HG03280 (cell line): ENCODE data around the gene KLF15.

Experiments used
- ATAC-seq: cut with Tn5 transposase; IDR thresholded peaks from one replicate; pipeline ENCODE4 v1.9.1; 2021; ENCODE audit warnings: mild to moderate bottlenecking, moderate library complexity; ENCODE audit not compliant: unreplicated experiment

KLF15 gene

GRCh38 chr3:126364130-126364695 is 7.0 kb upstream of the KLF15 start:
- no peak for ATAC-seq

DNA sequence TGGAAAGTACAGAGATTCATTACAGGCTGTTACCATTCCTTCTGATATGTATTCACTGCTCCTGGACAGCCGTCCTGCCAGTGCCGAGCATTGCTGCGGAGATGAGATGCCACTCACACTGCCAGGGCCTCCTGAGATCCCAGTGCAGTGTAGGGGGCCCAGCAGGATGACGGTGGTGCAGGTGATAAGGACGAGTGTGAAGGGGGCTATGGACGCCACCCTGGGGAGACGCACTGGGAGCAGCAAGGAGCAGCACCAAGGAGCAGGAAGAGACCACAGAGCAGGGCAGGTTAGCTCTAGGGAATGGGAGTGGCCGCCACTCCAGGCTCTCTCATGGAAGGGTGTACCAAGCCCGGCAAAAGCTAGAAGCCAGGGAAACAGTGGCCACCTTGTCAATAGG is 4.0 kb upstream of the KLF15 start:
- ATAC-seq = no peak

- no peak for ATAC-seq
Measured at GRCh38 chr3:126360714-126361060, 3.5 kb upstream of the KLF15 start.

GRCh38 chr3:126360046-126360713 is 3.0 kb upstream of the KLF15 start:
- no peak for ATAC-seq

DNA sequence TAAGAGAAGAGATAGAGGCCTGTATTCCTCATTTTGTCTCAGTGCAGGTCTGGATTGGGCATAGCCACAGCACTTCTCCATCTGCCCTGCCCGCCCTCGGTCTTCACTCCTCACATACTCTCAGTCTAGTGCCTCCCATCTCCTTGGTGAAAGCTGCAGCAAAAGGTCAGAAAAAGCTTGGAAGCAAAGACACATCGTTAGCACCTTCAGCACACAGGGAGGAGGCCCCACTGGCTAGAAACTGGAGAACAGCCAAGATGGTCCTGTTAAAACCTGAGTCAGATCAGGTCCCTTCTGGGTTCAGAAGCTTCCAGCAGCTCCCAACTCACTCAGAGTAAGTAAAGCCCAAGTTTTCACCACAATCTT is 1.6 kb upstream of the KLF15 start:
- ATAC-seq = no peak

- ATAC-seq = no peak
Measured at GRCh38 chr3:126358038-126358815, 1.0 kb upstream of the KLF15 start.

- ATAC-seq = no peak
Measured at GRCh38 chr3:126356373-126357264, 589 bp downstream of the KLF15 start.

DNA sequence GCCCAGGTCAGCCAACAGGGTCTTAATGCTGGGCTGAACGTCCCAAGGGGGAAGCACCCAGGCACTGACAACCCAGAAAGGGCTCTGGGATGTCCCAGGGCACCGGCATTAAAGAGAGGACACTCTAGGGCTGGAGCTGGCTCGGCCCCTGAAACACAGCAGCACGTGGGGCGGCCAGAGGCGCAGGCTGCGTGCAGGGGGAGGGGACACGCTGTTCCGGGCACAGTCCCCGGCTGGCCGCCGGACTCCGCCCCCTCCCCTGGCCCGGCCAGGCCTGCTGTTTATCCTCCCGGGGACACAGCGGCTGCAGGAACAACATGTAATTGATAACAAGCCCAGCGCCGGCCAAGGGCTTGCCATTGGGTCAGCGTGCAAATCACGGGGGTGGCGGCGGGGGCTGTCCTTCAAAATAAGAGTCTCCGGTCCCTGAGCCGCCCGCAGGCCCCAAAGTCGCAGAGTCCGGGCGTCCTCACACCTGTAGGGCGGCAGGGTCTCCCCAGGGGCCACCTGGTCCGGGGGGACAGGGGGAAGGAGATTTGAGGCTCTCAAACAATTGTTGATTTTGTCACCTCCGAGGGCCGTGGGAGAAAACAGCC is 1.3 kb downstream of the KLF15 start:
- ATAC-seq = no peak

DNA sequence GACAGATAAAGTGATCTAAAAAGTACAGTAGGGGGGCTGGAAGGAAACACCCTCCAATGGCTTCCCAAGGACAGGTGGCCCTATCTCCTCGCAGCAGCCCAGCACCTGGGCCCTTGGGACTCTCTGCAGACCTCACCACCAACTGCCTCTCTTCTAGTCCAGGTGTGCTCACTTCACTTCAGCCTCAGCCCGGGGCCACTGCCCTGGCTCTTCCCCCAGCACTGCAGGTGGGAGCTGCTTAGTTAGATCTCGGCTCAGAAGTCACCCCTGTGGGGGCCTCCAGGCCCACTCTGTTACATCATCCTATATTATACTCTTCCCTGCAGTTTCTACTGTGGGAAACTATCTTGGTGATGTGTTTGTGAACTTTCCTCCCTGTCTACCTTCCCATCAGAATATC is 2.0 kb downstream of the KLF15 start:
- no peak for ATAC-seq

- ATAC-seq = no peak
Measured at GRCh38 chr3:126354776-126355175, 2.4 kb downstream of the KLF15 start.

- ATAC-seq = no peak
Measured at GRCh38 chr3:126353694-126354321, 3.4 kb downstream of the KLF15 start.

DNA sequence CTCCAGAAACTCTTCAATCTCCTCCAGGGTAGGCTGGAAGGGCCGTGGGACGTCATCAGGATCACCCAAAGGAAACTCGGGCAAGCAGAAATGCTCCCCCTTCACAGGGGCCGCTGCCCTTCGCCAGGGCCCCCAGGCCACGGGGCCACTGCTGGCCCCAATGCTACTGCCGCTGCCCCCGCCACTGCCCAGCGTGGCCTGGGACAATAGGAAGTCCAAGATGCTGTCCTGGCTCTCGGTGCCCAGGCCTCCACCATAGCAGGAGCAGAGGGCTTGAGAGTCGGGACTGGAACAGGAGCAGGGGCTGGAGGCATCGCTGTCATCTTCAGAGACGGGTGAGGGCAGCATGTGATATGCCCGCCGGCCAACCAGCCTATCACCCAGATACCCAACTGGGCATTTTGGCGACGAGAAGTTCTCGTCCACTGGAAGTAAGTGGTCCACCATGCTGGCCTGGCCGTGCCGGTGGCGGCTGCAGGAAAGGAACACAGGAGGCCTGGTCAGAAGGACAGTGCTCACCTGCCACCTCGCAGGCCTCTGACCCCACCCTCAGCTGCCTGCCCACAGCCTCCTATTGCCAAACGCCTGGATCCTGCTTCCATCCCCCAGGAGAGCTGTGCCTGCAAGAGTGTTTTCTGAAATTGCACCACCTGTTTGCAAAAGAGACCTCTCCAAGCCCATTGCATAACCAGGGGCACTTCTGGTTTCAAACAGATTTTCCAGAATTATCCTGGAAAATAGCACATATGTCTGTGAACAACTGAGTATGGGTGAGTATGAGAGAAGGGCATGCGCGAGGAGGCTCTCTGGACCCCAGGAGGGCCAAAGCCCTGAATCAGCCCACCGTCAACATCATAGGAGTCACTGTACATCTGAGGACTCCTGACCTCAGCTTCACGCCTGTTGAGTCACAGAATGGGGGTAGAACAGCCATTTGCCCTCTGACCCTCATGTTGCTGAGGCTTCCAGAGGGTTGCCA is 4.4 kb downstream of the KLF15 start:
- ATAC-seq = no peak

DNA sequence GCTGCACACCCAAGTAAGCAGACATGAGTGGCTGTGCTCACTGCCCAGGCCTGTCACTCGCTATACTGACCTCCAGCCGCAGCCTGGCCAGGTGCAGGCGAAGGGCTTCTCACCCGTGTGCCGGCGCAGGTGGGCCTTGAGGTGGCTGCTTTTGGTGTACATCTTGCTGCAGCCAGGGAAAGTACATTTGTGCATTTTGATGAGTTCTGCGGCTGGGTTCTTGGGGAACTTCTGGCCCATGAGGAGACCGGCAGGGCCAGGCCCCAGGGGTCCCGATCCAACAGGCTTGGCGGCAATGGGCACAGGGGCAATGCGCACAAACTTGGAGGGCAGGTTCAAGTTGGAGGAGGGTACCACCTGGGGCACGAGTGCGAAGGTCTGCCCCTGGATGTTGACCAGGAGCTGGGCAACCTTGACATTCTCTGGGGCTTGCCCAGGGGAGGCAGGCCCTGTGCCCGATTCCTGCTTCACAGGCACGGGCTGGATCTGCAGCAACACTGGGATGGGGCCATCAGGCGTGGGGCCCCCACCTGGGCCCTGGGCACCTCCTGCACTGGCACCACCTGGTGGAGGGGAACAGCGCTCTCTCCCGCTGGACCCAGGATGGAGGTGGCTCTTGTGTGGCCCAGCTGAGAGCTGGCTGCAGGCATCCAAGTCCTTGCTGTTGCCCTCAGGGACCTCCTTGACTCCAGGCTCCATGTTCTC is 5.3 kb downstream of the KLF15 start:
- ATAC-seq = no peak

DNA sequence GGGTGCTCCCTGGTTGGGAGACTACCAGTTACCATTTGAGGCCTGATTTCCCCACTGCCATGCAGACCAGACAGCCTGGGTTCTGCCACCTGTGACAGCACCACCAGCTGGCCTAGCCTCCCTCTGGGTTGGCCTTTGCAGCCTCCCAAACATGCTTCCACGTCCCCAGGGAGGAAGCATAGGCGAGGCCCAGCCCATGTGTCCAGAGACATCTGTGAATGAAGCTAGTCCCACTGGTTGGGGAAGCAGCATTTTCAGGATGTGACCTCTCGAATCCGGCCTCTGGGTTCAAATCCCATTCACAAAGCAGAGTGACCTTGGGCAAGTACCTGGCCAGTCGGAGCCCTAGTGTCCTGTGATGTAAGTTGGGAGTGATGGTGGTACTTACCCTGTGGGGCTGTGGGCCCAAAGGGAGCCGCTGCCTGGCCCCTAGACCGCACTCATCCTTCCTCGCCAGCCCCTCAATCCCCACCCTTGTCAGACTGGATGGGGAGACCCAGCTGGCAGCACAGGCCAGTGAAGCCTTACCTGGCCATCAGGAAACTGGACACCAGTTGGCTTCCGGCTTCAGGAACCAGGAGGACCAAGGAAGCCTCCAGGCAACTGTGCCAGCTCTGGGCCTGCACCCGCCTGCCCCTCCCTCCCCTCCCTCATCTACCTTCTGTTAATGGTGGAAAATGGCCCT is 6.0 kb downstream of the KLF15 start:
- ATAC-seq = no peak

- ATAC-seq = no peak
Measured at GRCh38 chr3:126350502-126351085, 6.6 kb downstream of the KLF15 start.

GRCh38 chr3:126349611-126350501 is 7.4 kb downstream of the KLF15 start:
- ATAC-seq = no peak

GRCh38 chr3:126349071-126349470 is 8.1 kb downstream of the KLF15 start:
- no peak for ATAC-seq
